CD4-positive, alpha-beta T cell treated with Interleukin-4 for 4 hours (primary cell): ENCODE measurements around the gene ZNF385A.

ENCODE experiments used
- DNase-seq: peaks from one replicate; pipeline ENCODE4 v3.0.0-alpha.2; 2020

The ZNF385A gene

GRCh38 chr12:54390668-54391551, 6.4 kb upstream of the ZNF385A start:
- peak; percentile 55 for DNase-seq

GRCh38 chr12:54390176-54390667, 5.7 kb upstream of the ZNF385A start:
- DNase-seq, result no peak

- DNase-seq, result no peak
These were observed 5.2 kb upstream of the ZNF385A start for GRCh38 chr12:54389607-54390175.

- DNase-seq, result no peak
These were observed 4.6 kb upstream of the ZNF385A start for GRCh38 chr12:54389134-54389508.

- DNase-seq, result no peak
These were observed 4.0 kb upstream of the ZNF385A start for GRCh38 chr12:54388237-54389133.

- DNase-seq, result no peak
These were observed 2.6 kb upstream of the ZNF385A start for GRCh38 chr12:54387114-54387467.

- no peak for DNase-seq
These were observed 2.0 kb upstream of the ZNF385A start for GRCh38 chr12:54386403-54387113.

- DNase-seq, result no peak
These were observed 850 bp upstream of the ZNF385A start for GRCh38 chr12:54385251-54385914.

GRCh38 chr12:54383041-54383609, 1.4 kb downstream of the ZNF385A start:
- no peak for DNase-seq

- no peak for DNase-seq
These were observed 3.4 kb downstream of the ZNF385A start for GRCh38 chr12:54381136-54381535.

- peak; percentile 78 for DNase-seq
These were observed 4.9 kb downstream of the ZNF385A start for GRCh38 chr12:54379398-54380201.

GRCh38 chr12:54378796-54379397, 5.6 kb downstream of the ZNF385A start:
- no peak for DNase-seq

- DNase-seq, result no peak
These were observed 6.6 kb downstream of the ZNF385A start for GRCh38 chr12:54377797-54378515.

GRCh38 chr12:54377007-54377406, 7.5 kb downstream of the ZNF385A start:
- DNase-seq, result no peak

- no peak for DNase-seq
These were observed 7.9 kb downstream of the ZNF385A start for GRCh38 chr12:54376596-54376995.

- DNase-seq, result no peak
These were observed 9.3 kb downstream of the ZNF385A start for GRCh38 chr12:54375259-54375579.

GRCh38 chr12:54374562-54375258, 9.8 kb downstream of the ZNF385A start:
- no peak for DNase-seq

GRCh38 chr12:54373649-54374561, 10.6 kb downstream of the ZNF385A start:
- DNase-seq, result no peak
